ENCODE measurements around the gene CLIC3.

Gene CLIC3

DNA sequence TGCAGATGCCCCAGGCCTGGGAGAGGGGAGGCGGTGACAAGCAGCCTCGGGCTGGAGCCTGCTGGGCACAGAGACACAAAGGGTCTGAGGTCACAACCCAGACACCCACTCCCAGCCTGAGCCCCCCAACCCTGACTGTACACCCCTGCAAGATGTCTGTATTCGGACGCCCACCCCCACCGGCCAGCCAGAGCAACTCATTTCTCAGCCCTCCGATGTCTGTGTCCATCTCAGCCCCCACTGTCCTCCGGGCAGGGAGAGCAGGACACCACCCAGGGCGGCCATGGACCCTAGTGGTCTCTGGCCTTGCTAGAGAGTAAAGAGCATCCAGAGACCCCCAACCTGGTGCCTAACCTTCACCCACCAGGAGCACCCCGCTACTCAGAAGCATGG, 40.4 kb downstream of the CLIC3 start:
- TF ChIP-seq Cebpa-rat (IDR thresholded peaks at IDR 0.05), result no peak
- no peaks in the 10 kb centered on the region for H3K36me3 ChIP-seq
- peaks cover 0 to 4% (median 0%) of the 10 kb centered on the region in 11 experiments; a peak in 1 of 22 replicates for H3K9me3 ChIP-seq (replicated peaks in 1 of 11)
- no peak overlapping the region for H3K4me3 ChIP-seq
- H3K4me2 ChIP-seq, result no peak overlapping the region
- no peak overlapping the region for H3K27ac ChIP-seq
- H3K27me3 ChIP-seq, result no peaks in the 10 kb centered on the region
- peaks cover 0 to 10% (median 5%) of the 10 kb centered on the region in 10 experiments; a peak in 8 of 20 replicates for H3K4me1 ChIP-seq
- no peaks in the 10 kb centered on the region; a peak in 1 of 22 replicates for H4K20me1 ChIP-seq
- H3K9ac ChIP-seq, result no peak overlapping the region

- Histone ChIP-seq H3K27me3 (no peaks in the 10 kb centered on the region), H3K9me3 (replicated peaks in 1 of 11) (peaks cover 0 to 4% (median 0%) of the 10 kb centered on the region in 11 experiments; a peak in 1 of 22 replicates), H4K20me1 (no peaks in the 10 kb centered on the region; a peak in 1 of 22 replicates), H3K4me3 (no peak overlapping the region), H3K9ac (no peak overlapping the region), H3K4me2 (no peak overlapping the region), H3K27ac (no peak overlapping the region), H3K4me1 (peaks cover 3 to 16% (median 9%) of the 10 kb centered on the region in 10 experiments; a peak in 19 of 20 replicates), H3K36me3 (no peaks in the 10 kb centered on the region)
- TF ChIP-seq Cebpa-rat (IDR thresholded peaks at IDR 0.05), result no peak
Measured at GRCh38 chr9:136955202-136955942, 41.0 kb downstream of the CLIC3 start.

- H3K4me3 ChIP-seq, result no peak overlapping the region
- no peak overlapping the region for H3K4me2 ChIP-seq
- H3K9me3 ChIP-seq (replicated peaks in 1 of 11), result peaks cover 0 to 4% (median 0%) of the 10 kb centered on the region in 11 experiments; a peak in 1 of 22 replicates
- no peak overlapping the region for H3K9ac ChIP-seq
- H3K27me3 ChIP-seq, result no peaks in the 10 kb centered on the region
- H3K27ac ChIP-seq, result no peak overlapping the region
- no peaks in the 10 kb centered on the region; a peak in 1 of 22 replicates for H4K20me1 ChIP-seq
- TF ChIP-seq Cebpa-rat (IDR thresholded peaks at IDR 0.05), result no peak
- H3K4me1 ChIP-seq, result peaks cover 5 to 13% (median 8%) of the 10 kb centered on the region in 10 experiments; a peak in 19 of 20 replicates
- H3K36me3 ChIP-seq, result no peaks in the 10 kb centered on the region
Measured at GRCh38 chr9:136954270-136955083, 41.9 kb downstream of the CLIC3 start.

DNA sequence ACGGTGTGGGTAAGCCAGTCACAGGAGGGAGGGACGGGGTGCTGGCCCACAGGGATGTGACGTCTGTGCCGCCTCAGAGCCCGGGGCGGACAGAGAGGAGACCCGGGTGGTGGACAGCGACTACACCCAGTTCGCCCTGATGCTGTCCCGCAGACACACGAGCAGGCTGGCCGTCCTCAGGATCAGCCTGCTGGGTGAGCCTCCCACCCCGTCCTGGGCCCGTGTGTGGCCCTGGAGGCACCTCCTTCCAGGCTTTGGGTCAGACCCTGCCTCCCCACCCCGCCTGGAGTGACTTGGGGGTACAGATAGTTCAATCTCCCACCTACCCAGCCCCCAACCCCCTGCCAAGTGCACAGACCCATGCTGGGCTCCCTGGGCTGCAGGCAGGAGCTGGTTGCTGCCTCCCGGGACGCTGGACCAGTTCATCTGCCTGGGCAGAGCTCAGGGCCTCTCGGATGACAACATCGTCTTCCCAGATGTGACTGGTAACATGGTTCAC, 42.5 kb downstream of the CLIC3 start:
- H3K27ac ChIP-seq, result no peak overlapping the region
- no peak for TF ChIP-seq Cebpa-rat (IDR thresholded peaks at IDR 0.05)
- H3K9me3 ChIP-seq (replicated peaks in 1 of 11), result peaks cover 0 to 4% (median 0%) of the 10 kb centered on the region in 11 experiments; a peak in 1 of 22 replicates
- H3K36me3 ChIP-seq, result no peaks in the 10 kb centered on the region
- no peaks in the 10 kb centered on the region; a peak in 1 of 22 replicates for H4K20me1 ChIP-seq
- no peak overlapping the region for H3K9ac ChIP-seq
- H3K4me1 ChIP-seq, result peaks cover 9 to 14% (median 12%) of the 10 kb centered on the region in 10 experiments
- no peaks in the 10 kb centered on the region for H3K27me3 ChIP-seq
- H3K4me3 ChIP-seq, result no peak overlapping the region
- no peak overlapping the region for H3K4me2 ChIP-seq

- Histone ChIP-seq H4K20me1 (no peaks in the 10 kb centered on the region; a peak in 1 of 22 replicates), H3K9ac (no peak overlapping the region), H3K4me2 (no peak overlapping the region)
Measured at GRCh38 chr9:136952876-136953770, 43.2 kb downstream of the CLIC3 start.

GRCh38 chr9:136952321-136952850, 44.0 kb downstream of the CLIC3 start:
- no peak overlapping the region for H3K9ac ChIP-seq
- H3K4me2 ChIP-seq, result no peak overlapping the region
- H3K4me3 ChIP-seq, result no peak overlapping the region
- H3K36me3 ChIP-seq, result no peaks in the 10 kb centered on the region
- no peaks in the 10 kb centered on the region for H3K27me3 ChIP-seq
- H3K27ac ChIP-seq, result no peak overlapping the region
- H3K9me3 ChIP-seq (replicated peaks in 1 of 11), result peaks cover 0 to 4% (median 0%) of the 10 kb centered on the region in 11 experiments; a peak in 1 of 22 replicates
- H4K20me1 ChIP-seq, result no peaks in the 10 kb centered on the region; a peak in 1 of 22 replicates
- H3K4me1 ChIP-seq, result peaks cover 14 to 27% (median 24%) of the 10 kb centered on the region in 10 experiments
- no peak for TF ChIP-seq Cebpa-rat (IDR thresholded peaks at IDR 0.05)

More at GRCh38 chr9:136952876-136953770, 43.2 kb downstream of the CLIC3 start:
- no peaks in the 10 kb centered on the region for H3K27me3 ChIP-seq
- H3K9me3 ChIP-seq (replicated peaks in 1 of 11), result peaks cover 0 to 4% (median 0%) of the 10 kb centered on the region in 11 experiments; a peak in 1 of 22 replicates
- no peak overlapping the region for H3K27ac ChIP-seq
- H3K36me3 ChIP-seq, result no peaks in the 10 kb centered on the region
- peaks cover 13 to 19% (median 17%) of the 10 kb centered on the region in 10 experiments for H3K4me1 ChIP-seq
- TF ChIP-seq Cebpa-rat (IDR thresholded peaks at IDR 0.05), result no peak
- H3K4me3 ChIP-seq, result no peak overlapping the region

- no peak within 1 kb of the TSS for H3K27ac ChIP-seq
- H3K4me1 ChIP-seq, result peaks cover 14 to 31% (median 28%) of the 10 kb centered on the region in 10 experiments
- H4K20me1 ChIP-seq, result no peaks in the 10 kb centered on the region; a peak in 1 of 22 replicates
- peaks cover 0 to 4% (median 0%) of the 10 kb centered on the region in 11 experiments; a peak in 1 of 22 replicates for H3K9me3 ChIP-seq (replicated peaks in 1 of 11)
- TF ChIP-seq Cebpa-rat (IDR thresholded peaks at IDR 0.05), result no peak
- no peaks in the 10 kb centered on the region for H3K27me3 ChIP-seq
- no peak within 1 kb of the TSS for H3K4me2 ChIP-seq
- no peaks in the 10 kb centered on the region for H3K36me3 ChIP-seq
- no peak within 1 kb of the TSS for H3K4me3 ChIP-seq
- H3K9ac ChIP-seq, result no peak within 1 kb of the TSS
Measured at GRCh38 chr9:136951541-136952320, 44.6 kb downstream of the CLIC3 start, which contains the start of gene LCN12. Gene LCN12, plus strand, starts transcription at chr9:136952273. Its CDS starts 55 bp downstream, at chr9:136952328.

Data from BLaER1 treated with 17β-estradiol and CSF1 and Interleukin-3, amounts not matched to agents 10 nM and 100 nM (cell line).